ENCODE data around the gene RARB. TPM values are rescaled to one million over a fixed set of nuclear protein-coding genes. Genes with fewer than 3 reads are reported as not detected.

RARB gene
- total RNA-seq, 2 donors from 2014 or later = 21.5 to 21.9 TPM

- peaks cover 40% of the 10 kb centered on the region for H3K4me1 ChIP-seq (ENCODE audit: control insufficient read depth, insufficient read depth, low read length)
- H3K36me3 ChIP-seq (ENCODE audit: control insufficient read depth, insufficient read depth, low read length) = peaks cover 14% of the 10 kb centered on the region
- peaks cover 11% of the 10 kb centered on the region for H3K36me3 Mint-ChIP-seq (ENCODE audit: low read depth)
- peak overlapping the region; percentile 92 for H3K27ac Mint-ChIP-seq
- peak overlapping the region; percentile 21 for H3K4me3 Mint-ChIP-seq
- H3K27me3 ChIP-seq (ENCODE audit: control insufficient read depth, insufficient read depth, low read length, poor library complexity, severe bottlenecking) = no peaks in the 10 kb centered on the region
- no peaks in the 10 kb centered on the region for H3K27me3 Mint-ChIP-seq (ENCODE audit: insufficient read depth)
- peaks cover under 1% of the 10 kb centered on the region for H3K9me3 ChIP-seq (ENCODE audit: control insufficient read depth, low read length)
- no peak for TF ChIP-seq CTCF (conservative IDR thresholded peaks at IDR 0.05)
- DNase-seq = peak; percentile 61
- WGBS, 2 experiments (ENCODE audit: insufficient coverage in 1 of 2, insufficient read length in 1 of 2) = 70 to 79% methylated on average over 7 to 8 of the region's 8 CpGs
- no peaks in the 10 kb centered on the region for H3K9me3 Mint-ChIP-seq
- H3K4me3 ChIP-seq (ENCODE audit: low read length) = peak overlapping the region; percentile 68
- peak overlapping the region; percentile 63 for H3K9ac ChIP-seq (ENCODE audit: extremely low read depth, low read length, poor library complexity, severe bottlenecking)
- peak overlapping the region; percentile 55 for H3K27ac ChIP-seq (ENCODE audit: low read depth, low read length)
- peaks cover 63% of the 10 kb centered on the region for H3K4me1 Mint-ChIP-seq
Measured at GRCh38 chr3:25455441-25456132, 27.5 kb downstream of the RARB start.

GRCh38 chr3:25456723-25457670 is 28.9 kb downstream of the RARB start:
- H3K36me3 Mint-ChIP-seq (ENCODE audit: low read depth) = peaks cover 16% of the 10 kb centered on the region
- TF ChIP-seq CTCF (conservative IDR thresholded peaks at IDR 0.05) = no peak
- H3K27ac Mint-ChIP-seq = no peak overlapping the region
- no peaks in the 10 kb centered on the region for H3K9me3 ChIP-seq (ENCODE audit: control insufficient read depth, low read length)
- no peaks in the 10 kb centered on the region for H3K9me3 Mint-ChIP-seq
- H3K4me1 Mint-ChIP-seq = peaks cover 57% of the 10 kb centered on the region
- peaks cover 15% of the 10 kb centered on the region for H3K36me3 ChIP-seq (ENCODE audit: control insufficient read depth, insufficient read depth, low read length)
- no peak for DNase-seq
- peaks cover 39% of the 10 kb centered on the region for H3K4me1 ChIP-seq (ENCODE audit: control insufficient read depth, insufficient read depth, low read length)
- no peak overlapping the region for H3K9ac ChIP-seq (ENCODE audit: extremely low read depth, low read length, poor library complexity, severe bottlenecking)
- no peak overlapping the region for H3K4me3 ChIP-seq (ENCODE audit: low read length)
- no peak overlapping the region for H3K4me3 Mint-ChIP-seq
- no peaks in the 10 kb centered on the region for H3K27me3 Mint-ChIP-seq (ENCODE audit: insufficient read depth)
- no peaks in the 10 kb centered on the region for H3K27me3 ChIP-seq (ENCODE audit: control insufficient read depth, insufficient read depth, low read length, poor library complexity, severe bottlenecking)
- no peak overlapping the region for H3K27ac ChIP-seq (ENCODE audit: low read depth, low read length)
- 85 to 100% methylated on average over 1 to 6 of the region's 7 CpGs for WGBS, 2 experiments (ENCODE audit: insufficient coverage in 1 of 2, insufficient read length in 1 of 2)

- Histone ChIP-seq H3K4me1 (ENCODE audit: control insufficient read depth, insufficient read depth, low read length) (peaks cover 30% of the 10 kb centered on the region), H3K27me3 (ENCODE audit: control insufficient read depth, insufficient read depth, low read length, poor library complexity, severe bottlenecking) (no peaks in the 10 kb centered on the region), H3K4me3 (ENCODE audit: low read length) (no peak overlapping the region), H3K9me3 (ENCODE audit: control insufficient read depth, low read length) (no peaks in the 10 kb centered on the region), H3K27ac (ENCODE audit: low read depth, low read length) (no peak overlapping the region), H3K36me3 (ENCODE audit: control insufficient read depth, insufficient read depth, low read length) (peaks cover 24% of the 10 kb centered on the region), H3K9ac (ENCODE audit: extremely low read depth, low read length, poor library complexity, severe bottlenecking) (no peak overlapping the region)
- no peak overlapping the region for H3K27ac Mint-ChIP-seq
- H3K27me3 Mint-ChIP-seq (ENCODE audit: insufficient read depth) = no peaks in the 10 kb centered on the region
- H3K4me3 Mint-ChIP-seq = no peak overlapping the region
- peaks cover 48% of the 10 kb centered on the region for H3K4me1 Mint-ChIP-seq
- no peak for DNase-seq
- WGBS, 2 experiments (ENCODE audit: insufficient coverage in 1 of 2, insufficient read length in 1 of 2) = 93% methylated on average over 7 of the region's 7 CpGs; no CpG with 5 or more reads in 1 of the 2 experiments
- H3K9me3 Mint-ChIP-seq = no peaks in the 10 kb centered on the region
- H3K36me3 Mint-ChIP-seq (ENCODE audit: low read depth) = peaks cover 23% of the 10 kb centered on the region
- no peak for TF ChIP-seq CTCF (conservative IDR thresholded peaks at IDR 0.05)
Measured at GRCh38 chr3:25457671-25458419, 29.8 kb downstream of the RARB start.
